Ramos (cell line): ENCODE results near the gene TYRP1.

ENCODE experiments used
- in situ Hi-C: fragments of 300-500 bp; cut with MboI; formaldehyde crosslinking; loops from one replicate; pipeline ENCODE4 v1.14.3; 2022; ENCODE audit warnings: low sequenced_read_pairs; ENCODE audit not compliant: unreplicated experiment

Gene TYRP1

DNA sequence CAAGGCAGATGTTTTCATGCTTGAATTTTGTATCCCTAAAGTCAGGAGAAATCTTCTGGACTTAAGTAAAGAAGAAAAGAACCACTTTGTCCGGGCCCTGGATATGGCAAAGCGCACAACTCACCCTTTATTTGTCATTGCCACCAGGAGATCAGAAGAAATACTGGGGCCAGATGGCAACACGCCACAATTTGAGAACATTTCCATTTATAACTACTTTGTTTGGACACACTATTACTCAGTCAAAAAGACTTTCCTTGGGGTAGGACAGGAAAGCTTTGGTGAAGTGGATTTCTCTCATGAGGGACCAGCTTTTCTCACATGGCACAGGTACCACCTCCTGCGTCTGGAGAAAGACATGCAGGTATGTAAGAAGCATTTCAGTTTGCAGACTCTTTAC is 2.3 kb downstream of the TYRP1 start:
- in situ Hi-C loops = no loop called here

DNA sequence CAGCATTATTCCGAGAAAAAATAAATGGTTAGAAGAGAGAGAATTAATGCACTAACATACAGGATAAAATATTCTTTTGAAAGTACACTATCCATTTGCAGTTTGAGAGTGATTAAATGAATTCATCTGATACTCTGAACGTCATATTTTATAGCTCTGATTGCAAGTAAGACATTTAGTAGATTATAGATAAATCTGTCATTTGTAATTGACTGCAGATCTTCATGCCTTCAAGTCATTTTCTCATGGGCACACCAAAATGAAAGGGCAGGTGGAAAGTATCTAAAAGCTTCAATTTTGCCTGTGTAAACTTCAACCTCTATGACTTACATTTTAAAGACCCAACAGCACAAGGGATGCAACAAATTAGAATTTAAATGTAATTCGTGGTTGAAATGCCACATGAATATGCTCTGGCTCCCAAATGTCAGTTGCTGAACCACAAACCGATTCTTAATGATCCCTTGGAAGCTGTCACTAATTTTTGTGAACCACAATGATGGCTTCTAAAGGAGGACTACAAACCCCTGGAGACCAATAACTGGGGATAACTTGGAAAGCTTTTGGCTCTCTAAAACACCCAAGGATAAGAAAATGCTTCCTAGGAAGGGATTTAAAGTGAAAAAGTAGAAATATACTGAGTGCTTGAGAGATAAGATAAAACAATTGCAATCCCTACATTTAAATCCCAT is 3.9 kb downstream of the TYRP1 start:
- in situ Hi-C loops = no loop called here

DNA sequence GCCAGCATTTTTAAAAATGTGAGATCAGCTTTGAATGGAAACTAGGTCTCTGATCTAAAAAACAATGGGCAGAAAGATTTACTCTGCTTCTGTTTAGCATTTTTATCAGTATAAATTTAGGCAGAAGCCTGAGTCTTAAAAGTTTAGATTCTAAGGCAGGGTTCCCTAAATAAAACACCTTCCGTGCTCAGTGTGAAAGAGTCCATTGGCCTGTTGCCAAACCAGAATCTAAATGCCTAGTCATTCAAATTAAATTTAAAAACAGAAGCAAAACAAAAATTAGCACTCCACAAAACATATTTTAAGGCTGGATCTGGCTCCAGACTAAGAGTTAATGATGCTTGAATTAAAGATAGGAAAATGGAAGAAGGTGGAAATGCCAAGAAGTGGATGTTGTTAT is 4.5 kb downstream of the TYRP1 start:
- in situ Hi-C loops = no loop called here

DNA sequence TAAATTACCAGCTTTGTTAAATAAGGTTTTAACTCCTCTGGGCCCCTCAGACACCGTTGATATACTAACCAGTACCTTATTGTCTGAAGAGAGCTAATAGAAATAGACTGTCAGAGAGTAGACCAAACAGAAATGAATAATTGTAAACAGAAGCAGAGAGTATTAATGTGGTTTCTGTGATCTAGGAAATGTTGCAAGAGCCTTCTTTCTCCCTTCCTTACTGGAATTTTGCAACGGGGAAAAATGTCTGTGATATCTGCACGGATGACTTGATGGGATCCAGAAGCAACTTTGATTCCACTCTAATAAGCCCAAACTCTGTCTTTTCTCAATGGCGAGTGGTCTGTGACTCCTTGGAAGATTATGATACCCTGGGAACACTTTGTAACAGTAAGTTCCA is 5.1 kb downstream of the TYRP1 start:
- in situ Hi-C loops = no loop called here

DNA sequence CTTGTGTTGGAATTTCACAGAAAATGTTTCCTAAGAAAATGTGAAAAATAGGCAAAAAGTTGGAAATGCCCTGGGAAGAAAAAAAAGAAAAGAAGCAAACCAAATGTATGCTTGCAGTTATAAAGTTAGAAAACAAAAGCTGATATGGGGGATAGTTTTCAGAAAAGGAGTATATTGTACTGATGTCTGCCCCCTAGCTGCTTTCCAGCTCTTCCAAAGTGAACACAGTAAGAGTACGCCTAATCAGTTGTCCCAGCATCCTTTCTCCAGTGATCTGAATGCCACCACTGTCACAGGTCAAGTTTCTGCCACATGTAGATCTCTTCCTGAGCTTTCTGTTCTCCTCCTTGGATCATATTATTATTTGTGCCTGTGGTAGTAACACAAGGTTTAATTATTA is 5.8 kb downstream of the TYRP1 start:
- in situ Hi-C loops = no loop called here

DNA sequence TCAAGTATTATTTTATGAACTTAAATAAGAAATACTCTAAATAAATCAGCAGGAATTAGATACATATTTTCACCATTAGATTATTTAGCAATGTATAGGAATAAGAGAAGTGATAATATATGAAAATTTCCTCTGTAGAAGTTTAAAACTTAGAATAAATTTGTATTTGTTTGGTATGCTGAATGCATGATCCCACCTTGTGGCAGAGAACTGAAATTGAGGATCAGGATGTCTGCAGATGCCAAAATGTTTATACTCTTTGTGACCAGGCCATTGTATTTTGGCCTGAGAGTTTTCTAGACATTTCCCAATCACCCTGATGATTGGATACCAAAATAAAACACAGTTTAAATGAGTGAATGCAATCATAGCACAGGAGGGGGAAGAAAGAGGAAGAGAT is 6.3 kb downstream of the TYRP1 start:
- in situ Hi-C loops = no loop called here

DNA sequence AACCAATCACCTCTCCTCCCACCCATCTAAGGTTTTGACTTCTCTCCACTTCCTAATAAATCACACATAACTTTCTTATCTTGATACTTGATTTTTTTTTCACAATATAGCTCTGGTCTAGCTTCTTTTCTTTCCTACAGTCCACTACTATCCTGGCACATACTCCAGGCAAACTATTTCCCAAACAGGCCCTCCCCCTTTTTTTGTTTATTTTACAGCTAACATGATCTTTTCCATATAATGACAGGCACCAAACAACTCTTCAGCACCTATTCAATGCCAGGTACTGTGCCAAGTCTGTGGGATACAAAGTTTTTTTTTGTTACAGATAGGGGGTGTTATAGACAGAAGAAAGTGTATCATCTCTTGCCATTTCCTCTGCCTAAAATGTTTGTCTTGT is 7.9 kb downstream of the TYRP1 start:
- in situ Hi-C loops = loop anchor here (25.0 kb wide), 1 partner anchor 386 kb away; no protein-coding TSS in a partner anchor

DNA sequence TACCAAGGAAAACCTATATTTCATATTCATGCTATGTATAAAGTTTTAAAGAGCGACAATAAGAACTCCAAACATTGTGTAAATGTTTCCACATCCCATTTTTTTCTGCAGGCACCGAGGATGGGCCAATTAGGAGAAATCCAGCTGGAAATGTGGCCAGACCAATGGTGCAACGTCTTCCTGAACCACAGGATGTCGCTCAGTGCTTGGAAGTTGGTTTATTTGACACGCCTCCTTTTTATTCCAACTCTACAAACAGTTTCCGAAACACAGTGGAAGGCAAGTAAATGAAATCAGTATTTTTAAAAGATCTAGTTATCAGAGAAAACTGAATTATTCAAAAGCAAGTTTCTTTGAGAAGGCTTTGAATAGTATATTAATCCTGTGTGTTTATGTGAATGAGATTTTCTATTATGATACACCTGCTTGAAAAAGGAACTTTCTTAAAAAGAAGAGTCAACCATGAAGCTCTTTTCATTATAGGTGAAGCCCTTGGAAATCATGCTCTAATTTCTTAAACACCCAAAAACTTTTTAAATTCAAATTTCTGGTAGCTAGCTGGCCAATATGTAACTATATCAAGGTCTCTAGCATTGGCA is 9.1 kb downstream of the TYRP1 start:
- in situ Hi-C loops = loop anchor here (25.0 kb wide), 1 partner anchor 385 kb away; no protein-coding TSS in a partner anchor

DNA sequence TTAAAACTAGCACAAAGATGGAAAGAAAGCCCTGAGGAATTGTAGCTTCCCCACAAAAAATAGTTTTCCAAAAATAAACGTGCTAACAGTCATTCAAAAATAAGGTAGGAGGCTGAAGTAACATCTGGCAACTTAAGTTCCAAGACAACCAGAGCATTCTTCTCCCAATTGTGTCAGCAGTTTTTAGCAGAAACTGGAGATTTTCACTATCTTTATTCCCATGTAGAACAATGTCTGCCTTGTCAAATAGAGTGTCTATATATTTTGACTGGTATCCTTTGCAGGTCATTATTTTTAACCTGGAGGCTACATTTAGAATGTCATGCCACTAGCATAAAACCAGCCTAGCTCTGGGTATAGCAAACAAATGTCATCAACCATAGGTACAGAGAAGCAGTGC is 10.8 kb downstream of the TYRP1 start:
- in situ Hi-C loops = loop anchor here (25.0 kb wide), 1 partner anchor 383 kb away; no protein-coding TSS in a partner anchor

DNA sequence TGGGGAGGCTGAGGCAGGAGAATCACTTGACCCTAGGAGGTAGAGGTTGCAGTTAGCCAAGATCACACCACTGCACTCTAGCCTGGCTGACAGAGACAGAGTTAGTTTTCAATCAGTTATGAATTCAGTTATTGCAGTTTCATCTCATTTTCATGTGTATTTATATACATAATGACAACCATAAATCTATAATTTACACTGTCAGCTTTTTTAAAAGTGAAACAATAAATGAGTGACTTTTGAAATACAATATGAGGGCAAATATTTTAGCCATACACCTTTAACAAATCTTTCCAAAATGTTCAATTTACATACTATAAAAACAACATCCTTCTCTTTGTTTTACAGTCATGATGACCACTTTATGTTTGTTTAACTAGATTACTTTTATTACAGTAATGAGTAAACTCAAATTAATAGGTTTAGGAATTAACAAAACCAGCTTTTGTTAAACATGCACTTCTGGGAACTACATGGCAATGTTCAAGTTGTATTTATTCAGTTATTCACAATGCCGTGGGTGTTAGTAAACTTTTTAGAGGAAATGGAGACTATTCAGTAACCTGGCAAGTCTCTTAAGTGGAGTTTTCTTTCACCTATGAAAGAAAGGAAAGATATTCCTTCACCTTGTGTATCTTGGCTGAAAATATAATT is 12.7 kb downstream of the TYRP1 start:
- in situ Hi-C loops = loop anchor here (25.0 kb wide), 1 partner anchor 381 kb away; no protein-coding TSS in a partner anchor

DNA sequence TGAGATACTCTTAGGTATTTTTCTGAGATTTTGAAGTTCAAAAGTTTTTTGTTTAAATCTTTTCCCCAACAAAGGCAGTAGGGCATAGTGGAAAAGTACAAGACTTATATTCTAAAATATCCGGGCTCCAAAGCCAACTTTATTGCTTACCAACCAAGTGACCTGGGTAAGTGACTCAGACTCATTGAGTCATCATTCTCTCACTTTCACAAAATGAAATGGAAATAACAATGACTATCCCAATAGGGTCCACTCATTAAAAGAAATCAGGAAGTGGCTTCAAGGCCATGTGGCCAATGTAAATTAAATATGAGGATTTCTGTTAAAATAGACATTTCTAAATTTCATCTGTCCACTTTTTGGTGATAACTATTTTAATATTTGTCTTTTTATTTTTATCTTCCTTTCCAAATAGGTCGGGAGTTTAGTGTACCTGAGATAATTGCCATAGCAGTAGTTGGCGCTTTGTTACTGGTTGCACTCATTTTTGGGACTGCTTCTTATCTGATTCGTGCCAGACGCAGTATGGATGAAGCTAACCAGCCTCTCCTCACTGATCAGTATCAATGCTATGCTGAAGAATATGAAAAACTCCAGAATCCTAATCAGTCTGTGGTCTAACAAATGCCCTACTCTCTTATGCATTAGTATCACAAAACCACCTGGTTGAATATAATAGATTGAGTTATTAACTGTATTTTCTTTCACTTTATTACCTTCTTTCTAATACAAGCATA is 15.5 kb downstream of the TYRP1 start:
- in situ Hi-C loops = loop anchor here (25.0 kb wide), 1 partner anchor 379 kb away; no protein-coding TSS in a partner anchor

DNA sequence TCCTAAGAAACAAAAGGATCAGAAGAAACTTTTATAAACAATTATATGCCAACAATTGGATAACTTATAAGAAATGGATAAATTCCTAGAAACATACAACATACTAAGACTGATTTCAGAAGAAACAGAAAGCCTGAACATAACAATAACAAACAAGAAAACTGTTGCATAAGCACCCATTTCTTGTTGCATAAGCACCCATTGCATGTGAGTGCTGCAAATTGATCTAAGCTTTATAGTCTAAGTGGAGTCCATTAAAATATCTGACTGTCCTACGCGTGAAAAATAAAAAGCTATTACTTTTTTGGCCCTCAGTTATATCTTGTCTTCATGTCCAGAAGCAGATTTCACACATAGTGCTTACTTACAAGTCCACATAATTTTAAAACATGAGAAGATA is 19.3 kb downstream of the TYRP1 start:
- in situ Hi-C loops = loop anchor here (25.0 kb wide), 1 partner anchor 375 kb away; no protein-coding TSS in a partner anchor

DNA sequence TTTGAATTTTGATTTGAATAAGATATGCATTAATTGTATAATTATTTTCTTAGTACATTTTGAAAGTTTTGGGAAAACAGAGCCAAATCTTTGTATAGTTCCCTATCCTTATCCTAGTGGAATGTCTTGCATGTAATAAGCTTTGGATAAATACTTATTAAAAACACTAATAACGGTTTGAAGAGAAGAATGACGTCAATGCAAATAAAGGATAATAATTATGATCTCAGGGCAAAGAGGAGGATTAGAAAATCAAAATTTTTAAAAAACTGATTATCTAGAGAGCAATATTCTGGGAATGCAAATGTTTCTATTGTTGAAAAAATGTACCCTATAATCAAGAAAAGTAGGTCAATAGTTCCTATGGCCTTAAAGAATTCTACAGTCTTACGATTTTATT is 22.1 kb downstream of the TYRP1 start:
- in situ Hi-C loops = loop anchor here (25.0 kb wide), 1 partner anchor 372 kb away; no protein-coding TSS in a partner anchor

DNA sequence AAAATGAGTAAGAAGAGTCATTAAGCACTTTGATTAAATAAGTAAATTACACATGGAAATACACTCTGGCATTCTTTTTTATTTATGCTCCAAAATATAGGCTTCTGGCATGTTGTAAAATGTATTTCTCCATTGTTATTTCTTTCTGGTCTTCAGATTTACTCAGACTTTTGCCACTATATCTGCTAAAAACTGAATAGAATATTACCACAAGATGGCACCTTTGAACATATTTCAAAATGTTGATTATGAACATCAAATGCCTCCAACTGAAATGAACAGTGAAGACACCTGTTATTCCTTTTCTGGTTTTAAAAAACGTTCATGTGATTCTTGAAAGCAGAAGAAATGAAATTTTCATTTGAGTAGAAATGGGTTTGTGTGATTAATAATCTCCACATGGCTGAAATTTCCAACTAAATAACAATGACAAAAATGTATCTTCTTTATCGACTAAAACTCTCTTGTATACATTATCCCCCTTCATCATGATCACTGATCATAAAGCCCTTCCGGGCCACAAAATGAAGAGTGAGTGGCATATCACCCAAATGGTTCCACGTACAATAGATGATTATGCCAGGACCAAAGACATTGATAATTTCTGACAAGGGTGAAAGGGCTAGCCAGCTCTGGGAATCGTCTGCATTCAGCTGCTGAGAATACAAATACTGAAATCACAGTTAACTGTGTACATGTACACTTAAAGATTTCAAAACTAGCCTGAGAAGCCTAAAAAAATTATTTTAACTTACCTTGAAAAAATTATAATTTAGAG is 23.8 kb downstream of the TYRP1 start:
- in situ Hi-C loops = loop anchor here (25.0 kb wide), 1 partner anchor 370 kb away; no protein-coding TSS in a partner anchor

DNA sequence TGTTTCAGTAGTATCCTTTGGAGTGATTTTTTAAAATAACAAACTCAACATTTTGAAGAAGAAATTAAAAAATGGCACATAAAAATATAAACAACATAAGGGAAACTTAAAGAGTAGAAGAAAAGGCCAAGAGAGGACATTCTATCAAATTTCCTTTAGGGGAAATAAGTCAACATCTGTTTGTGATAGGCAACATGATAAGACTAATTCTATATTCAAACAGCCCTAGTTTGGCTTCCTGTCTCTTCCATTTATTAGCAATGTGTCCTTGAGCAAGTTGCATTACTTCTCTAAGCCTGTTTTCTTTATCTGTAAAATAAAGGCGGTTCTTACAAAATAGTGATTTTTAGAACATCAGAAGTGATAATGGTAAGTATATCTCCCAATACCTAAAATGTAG is 24.7 kb downstream of the TYRP1 start:
- in situ Hi-C loops = loop anchor here (25.0 kb wide), 1 partner anchor 369 kb away; no protein-coding TSS in a partner anchor

DNA sequence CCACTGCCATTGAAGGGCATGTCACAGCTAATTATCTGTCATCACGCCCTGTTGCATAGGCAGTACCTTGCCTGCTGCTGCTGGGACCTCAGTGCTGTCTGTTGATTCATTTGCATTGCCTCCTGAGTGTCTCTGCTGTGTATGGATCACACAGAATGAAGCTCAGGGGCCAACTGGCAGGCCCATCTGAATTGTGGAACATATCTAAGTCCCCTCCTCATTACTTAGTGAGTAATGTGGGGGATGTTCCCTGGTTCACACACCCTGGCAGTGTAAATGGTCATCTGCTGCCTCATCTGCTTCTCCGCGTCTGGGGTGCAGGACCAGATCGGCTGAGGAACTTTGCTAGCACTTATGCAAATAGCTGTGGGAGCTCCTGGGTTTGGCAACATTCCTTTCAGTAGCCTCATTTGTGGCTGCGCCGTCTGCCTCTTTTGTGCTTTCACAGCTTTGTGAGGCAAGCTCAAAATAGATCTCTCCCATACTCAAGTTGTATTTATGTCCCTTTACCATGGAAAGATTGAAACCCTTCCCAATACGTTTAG is 25.4 kb downstream of the TYRP1 start:
- in situ Hi-C loops = loop anchor here (25.0 kb wide), 1 partner anchor 369 kb away; no protein-coding TSS in a partner anchor

DNA sequence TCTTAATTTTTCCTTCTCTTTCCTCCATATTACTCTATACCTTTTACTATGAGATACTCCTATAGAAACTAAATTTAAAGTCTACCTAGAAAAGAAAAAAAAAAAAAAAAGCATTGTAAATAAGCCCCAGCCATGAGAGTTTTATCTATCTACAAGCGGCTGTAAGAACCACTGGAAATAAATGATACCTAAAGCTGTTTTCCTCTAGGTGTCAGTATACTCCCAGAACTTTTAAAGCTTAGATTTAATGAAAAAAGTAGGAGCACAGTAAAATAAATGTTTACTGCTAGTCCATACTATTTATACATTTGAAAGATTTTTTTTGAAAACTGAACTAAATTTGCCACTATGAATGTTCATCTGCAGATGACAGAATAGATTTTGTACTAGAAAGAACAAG is 26.2 kb downstream of the TYRP1 start:
- in situ Hi-C loops = loop anchor here (25.0 kb wide), 1 partner anchor 368 kb away; no protein-coding TSS in a partner anchor

DNA sequence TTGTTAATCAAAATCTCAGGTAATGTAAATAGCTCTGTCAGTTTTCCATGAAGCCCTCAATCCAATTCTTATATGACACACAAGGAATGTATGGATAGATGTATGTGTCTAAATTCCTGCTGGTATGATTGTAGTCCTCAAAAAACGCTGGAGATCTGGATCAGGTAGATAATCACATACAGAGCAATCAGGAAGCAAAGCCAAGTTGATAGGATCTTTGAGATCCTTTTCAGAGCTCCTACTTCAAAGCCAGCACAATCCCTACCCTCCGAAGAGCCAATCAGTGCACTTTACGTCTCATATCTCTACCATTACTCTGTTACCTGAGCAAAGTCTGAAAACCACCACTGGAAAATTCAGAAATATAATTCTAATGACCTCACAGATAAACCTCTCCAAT is 27.4 kb downstream of the TYRP1 start:
- in situ Hi-C loops = loop anchor here (25.0 kb wide), 1 partner anchor 367 kb away; no protein-coding TSS in a partner anchor

DNA sequence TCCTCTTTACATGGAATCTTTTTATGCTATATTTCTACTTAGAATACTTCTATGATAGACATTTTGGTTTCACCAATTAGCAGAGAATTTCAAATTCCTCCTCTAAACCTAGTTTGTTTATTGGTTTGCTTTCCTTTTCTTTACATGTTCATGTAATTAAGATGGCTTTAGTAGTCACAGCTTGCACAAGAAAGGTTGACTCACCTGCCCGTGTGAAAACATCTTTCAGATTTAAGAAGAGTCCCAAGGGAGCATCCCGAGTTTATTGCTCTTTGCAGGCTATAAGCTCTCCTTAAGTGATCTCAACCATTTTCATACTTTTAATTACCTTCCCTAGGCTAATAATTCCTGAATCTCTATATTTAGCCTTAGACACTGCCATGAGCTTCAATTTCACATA is 28.9 kb downstream of the TYRP1 start:
- in situ Hi-C loops = loop anchor here (25.0 kb wide), 1 partner anchor 365 kb away; no protein-coding TSS in a partner anchor
